ENCODE results near the gene FN1.

The FN1 gene

DNA sequence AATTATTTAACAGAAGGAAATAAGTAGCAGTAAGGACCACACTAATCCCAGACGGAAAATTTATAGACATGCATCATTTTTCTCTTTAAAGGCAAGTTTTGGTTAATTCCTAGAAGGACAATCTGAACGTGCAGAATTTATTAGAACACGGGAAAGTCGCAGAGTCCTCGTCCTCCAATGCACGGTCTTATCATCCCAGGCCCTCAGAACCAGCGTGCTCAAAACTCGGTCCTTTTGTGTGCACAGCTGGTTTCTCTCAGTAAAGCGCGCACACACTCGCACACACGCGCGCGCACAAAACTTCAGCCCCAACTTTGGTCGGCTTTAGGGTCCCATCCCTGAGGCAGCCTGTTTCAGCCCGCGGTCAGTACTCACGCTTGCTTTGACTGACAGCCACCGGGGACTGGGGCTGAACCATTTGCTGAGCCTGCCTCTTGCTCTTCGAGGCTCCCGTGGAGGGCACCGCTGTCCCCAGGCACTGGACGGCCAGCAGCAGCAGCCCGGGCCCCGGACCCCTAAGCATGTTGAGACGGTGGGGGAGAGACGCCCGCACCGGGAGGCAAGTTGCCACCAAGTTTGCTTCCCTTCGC, 493 bp downstream of the FN1 start:
- TF ChIP-seq, protein P1, sequence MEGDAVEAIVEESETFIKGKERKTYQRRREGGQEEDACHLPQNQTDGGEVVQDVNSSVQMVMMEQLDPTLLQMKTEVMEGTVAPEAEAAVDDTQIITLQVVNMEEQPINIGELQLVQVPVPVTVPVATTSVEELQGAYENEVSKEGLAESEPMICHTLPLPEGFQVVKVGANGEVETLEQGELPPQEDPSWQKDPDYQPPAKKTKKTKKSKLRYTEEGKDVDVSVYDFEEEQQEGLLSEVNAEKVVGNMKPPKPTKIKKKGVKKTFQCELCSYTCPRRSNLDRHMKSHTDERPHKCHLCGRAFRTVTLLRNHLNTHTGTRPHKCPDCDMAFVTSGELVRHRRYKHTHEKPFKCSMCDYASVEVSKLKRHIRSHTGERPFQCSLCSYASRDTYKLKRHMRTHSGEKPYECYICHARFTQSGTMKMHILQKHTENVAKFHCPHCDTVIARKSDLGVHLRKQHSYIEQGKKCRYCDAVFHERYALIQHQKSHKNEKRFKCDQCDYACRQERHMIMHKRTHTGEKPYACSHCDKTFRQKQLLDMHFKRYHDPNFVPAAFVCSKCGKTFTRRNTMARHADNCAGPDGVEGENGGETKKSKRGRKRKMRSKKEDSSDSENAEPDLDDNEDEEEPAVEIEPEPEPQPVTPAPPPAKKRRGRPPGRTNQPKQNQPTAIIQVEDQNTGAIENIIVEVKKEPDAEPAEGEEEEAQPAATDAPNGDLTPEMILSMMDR (conservative IDR thresholded peaks at IDR 0.05; ENCODE audit: low read depth, low read length) = no peak
- no peak for DNase-seq (ENCODE audit: low read depth)
- H3K4me3 ChIP-seq (ENCODE audit: low read depth, low read length) = peak overlapping the region; percentile 77

DNA sequence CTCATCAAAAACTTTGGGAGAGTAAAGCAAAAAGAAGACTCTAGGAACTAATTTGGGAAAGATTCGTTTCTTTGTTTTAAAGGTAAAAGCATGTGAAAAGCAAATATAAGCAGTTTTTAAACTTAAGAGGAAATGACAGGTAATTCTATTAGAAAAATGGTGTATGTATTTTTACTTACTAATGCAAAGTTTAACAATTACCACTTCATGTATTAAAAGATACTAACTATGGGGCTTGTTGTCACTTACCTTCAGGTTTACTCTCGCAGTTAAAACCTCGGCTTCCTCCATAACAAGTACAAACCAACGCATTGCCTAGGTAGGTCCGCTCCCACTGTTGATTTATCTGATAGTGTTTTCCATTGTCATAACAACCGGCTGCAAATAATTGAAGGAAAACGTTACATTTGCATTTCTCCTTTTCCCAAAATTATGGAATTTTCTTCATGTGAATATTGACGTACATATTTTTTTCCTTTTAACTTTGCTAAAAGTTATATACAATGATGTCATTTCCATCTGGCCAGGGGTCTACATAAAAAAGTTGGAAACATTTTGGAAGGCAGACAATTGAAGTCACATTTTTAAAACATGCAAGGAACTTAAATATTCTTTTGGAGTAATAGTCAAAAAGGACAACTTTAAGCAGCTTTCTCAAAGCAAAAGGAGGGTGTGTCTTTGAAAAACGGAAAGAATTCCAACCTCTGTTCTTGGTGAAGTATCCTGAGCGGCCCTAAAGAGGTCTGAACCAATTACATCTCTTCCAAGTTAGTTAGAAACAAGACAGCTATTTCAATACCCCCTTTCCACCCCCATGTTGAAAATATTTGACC, 1.2 kb downstream of the FN1 start:
- DNase-seq (ENCODE audit: low read depth) = peak; percentile 63
- TF ChIP-seq, protein P1 (conservative IDR thresholded peaks at IDR 0.05; ENCODE audit: low read depth, low read length) = no peak
- H3K4me3 ChIP-seq (ENCODE audit: low read depth, low read length) = peak overlapping the region; percentile 77

DNA sequence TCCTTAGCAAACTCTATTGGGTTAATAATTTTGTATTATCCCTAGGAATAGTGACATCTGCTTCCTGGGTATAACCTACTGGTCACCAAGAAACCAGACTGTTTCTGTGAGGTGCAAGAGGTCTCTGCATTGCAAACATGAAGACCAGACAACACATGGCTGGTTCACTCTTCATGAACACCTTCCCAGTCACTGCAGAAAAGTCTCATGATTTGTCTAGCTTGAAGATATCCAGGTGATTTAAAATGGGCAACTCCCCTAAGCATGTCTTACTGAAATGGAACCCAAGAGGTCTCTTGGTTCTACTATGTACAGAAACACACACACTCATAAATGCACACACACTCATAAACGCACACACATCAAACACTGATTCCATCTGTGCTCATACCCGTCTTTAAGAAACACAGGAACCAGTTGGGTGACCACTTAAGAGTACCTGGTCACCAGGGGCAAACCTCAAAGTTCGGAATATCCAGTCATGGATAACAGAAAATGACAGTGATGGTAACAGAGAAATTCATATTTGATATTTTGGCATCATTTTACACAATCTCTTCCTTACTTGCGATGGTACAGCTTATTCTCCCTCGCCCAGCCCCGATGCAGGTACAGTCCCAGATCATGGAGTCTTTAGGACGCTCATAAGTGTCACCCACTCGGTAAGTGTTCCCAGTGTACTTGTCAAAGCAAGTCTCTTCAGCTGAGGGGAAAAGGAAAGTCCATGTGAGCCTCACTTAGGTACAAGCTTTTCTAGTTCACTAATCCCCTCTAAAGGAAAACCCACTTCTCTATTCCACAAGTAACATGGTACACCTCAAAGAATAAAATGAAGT, 2.9 kb downstream of the FN1 start:
- TF ChIP-seq, protein P1 (conservative IDR thresholded peaks at IDR 0.05; ENCODE audit: low read depth, low read length) = no peak
- H3K4me3 ChIP-seq (ENCODE audit: low read depth, low read length) = peak overlapping the region; percentile 77
- peak; percentile 75 for DNase-seq (ENCODE audit: low read depth)

DNA sequence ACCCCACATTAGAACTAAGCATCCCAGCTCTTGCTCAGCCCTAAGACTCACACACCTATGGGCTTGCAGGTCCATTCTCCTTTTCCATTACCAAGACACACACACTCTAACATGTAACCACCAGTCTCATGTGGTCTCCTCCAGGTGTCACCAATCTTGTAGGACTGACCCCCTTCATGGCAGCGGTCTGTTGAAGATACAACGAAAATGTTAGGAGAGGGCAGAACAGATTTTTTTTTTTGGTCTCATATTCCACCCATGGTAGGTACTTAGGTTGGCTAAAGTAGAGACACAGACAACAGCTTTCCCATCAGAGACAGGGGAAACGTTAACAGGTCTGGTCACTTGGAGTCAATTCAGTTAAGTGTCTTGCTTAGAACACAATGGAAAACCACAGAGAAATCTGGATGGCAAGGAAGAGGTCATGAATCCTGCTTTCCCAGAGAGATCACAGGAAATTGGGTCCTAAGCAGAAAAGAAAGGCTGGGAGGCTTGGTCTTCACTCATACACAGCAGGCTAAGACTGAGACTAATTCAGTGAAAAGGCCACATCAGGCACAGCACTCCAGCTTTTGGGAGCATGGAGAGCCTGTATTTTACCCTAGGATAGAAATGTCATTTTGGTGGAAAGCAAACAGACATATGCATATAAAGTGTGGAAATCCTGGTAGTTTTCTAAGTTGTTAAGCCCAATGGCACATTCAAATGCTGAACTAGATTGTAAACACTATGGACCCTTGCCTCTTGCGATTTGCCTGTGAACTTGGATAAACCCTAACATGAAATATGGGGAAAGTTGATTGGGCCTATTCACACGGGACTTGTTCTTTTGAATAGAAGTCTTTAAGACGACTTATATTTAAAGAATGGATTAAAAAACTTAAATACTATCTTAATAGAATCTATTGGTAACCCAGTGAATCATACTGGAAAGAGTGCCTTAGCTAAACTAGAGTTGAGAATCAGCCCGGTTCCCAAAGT, 3.8 kb downstream of the FN1 start:
- H3K4me3 ChIP-seq (ENCODE audit: low read depth, low read length) = peak overlapping the region; percentile 77
- DNase-seq (ENCODE audit: low read depth) = peak; percentile 83
- TF ChIP-seq, protein P1 (conservative IDR thresholded peaks at IDR 0.05; ENCODE audit: low read depth, low read length) = no peak

DNA sequence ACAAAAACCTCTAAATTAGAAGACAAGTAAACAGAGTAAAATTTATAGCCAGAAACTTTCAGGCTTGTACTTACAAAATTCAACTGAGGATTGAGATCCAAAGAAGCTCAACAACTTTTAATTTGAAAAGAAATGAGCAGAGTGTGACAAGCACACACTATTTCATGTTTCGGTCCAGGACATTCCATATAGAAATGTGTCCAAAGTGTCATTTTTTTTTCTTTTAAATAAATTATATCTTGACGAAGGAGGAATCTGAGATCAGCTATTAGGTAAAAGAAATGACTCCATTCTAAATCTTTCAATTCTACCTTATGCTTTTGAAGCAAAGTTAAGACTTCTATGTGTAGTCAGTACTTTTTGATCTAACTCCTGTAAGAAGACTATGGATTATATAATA, 4.6 kb downstream of the FN1 start:
- DNase-seq (ENCODE audit: low read depth) = peak; percentile 54
- H3K4me3 ChIP-seq (ENCODE audit: low read depth, low read length) = peak overlapping the region; percentile 77
- TF ChIP-seq, protein P1 (conservative IDR thresholded peaks at IDR 0.05; ENCODE audit: low read depth, low read length) = no peak

All from choroid plexus epithelial cell (primary cell).